DOHH2 (cell line): ENCODE data around the gene OBSCN.
"Not testable (repeated sequence)": the region's sequence is repeated elsewhere in the genome, so short reads cannot be mapped to it uniquely, and the experiment has no call there.

Source experiments
- H3F3A ChIP-seq: fragments of 200-600 bp; sonication (generic), shearing (Covaris generic); 2 replicates; pipeline ENCODE4 v1.6.0; 2016; ENCODE audit warnings: antibody characterized with exemption, mild to moderate bottlenecking; ENCODE audit not compliant: control insufficient read depth, insufficient read depth
- H3K27ac ChIP-seq: fragments of 200-600 bp; sonication (generic); 2 replicates; pipeline ENCODE4 v1.5.1; 2014; ENCODE audit warnings: low read depth, mild to moderate bottlenecking, low read length, moderate library complexity
- H3K27me3 ChIP-seq: fragments of 200-600 bp; sonication (generic); 2 replicates; pipeline ENCODE4 v1.6.1; 2014; ENCODE audit warnings: mild to moderate bottlenecking, low read length, mixed read lengths; ENCODE audit not compliant: control insufficient read depth
- H3K36me3 ChIP-seq: fragments of 200-600 bp; sonication (generic); 2 replicates; pipeline ENCODE4 v1.6.1; 2014; ENCODE audit warnings: mild to moderate bottlenecking, low read length, moderate library complexity, mixed read lengths; ENCODE audit not compliant: control insufficient read depth
- H3K4me1 ChIP-seq: fragments of 200-600 bp; sonication (generic); 2 replicates; pipeline ENCODE4 v1.6.1; 2014; ENCODE audit warnings: mild to moderate bottlenecking, low read length, mixed read lengths; ENCODE audit not compliant: control insufficient read depth
- H3K4me2 ChIP-seq: fragments of 200-600 bp; sonication (generic); 2 replicates; pipeline ENCODE4 v1.6.0; 2014; ENCODE audit warnings: mild to moderate bottlenecking, low read length, moderate library complexity
- H3K4me3 ChIP-seq: fragments of 200-600 bp; sonication (generic); 2 replicates; pipeline ENCODE4 v1.5.1; 2014; ENCODE audit warnings: mild to moderate bottlenecking, low read length, mixed read lengths
- H3K79me2 ChIP-seq: fragments of 200-600 bp; sonication (generic); 2 replicates; pipeline ENCODE4 v1.6.1; 2014; ENCODE audit warnings: mild to moderate bottlenecking, low read length, mixed read lengths; ENCODE audit not compliant: control insufficient read depth
- H3K9me2 ChIP-seq: fragments of 200-600 bp; sonication (generic); replicated peaks from 2 replicates; pipeline ENCODE4 v1.6.1; 2014; ENCODE audit warnings: mild to moderate bottlenecking, low read length, mixed read lengths; ENCODE audit not compliant: control insufficient read depth
- H3K9me3 ChIP-seq: fragments of 200-600 bp; sonication (generic); 2 replicates; pipeline ENCODE4 v1.6.1; 2014; ENCODE audit warnings: antibody characterized with exemption, low read length, mixed read lengths; ENCODE audit not compliant: control insufficient read depth, insufficient read depth
- H4K20me1 ChIP-seq: fragments of 200-600 bp; sonication (generic); 2 replicates; pipeline ENCODE4 v1.6.0; 2014; ENCODE audit warnings: low read depth, mild to moderate bottlenecking, antibody characterized with exemption, low read length, moderate library complexity; ENCODE audit not compliant: control insufficient read depth, insufficient read depth
- CTCF ChIP-seq: fragments of 200-600 bp; sonication (generic); IDR thresholded peaks from one replicate; pipeline ENCODE4 v1.5.1; 2014; ENCODE audit warnings: antibody characterized with exemption, mild to moderate bottlenecking, low read depth, low read length; ENCODE audit not compliant: poor library complexity, severe bottlenecking
- EZH2phosphoT487 ChIP-seq: fragments of 200-600 bp; sonication (generic); IDR thresholded peaks from 2 replicates; pipeline ENCODE4 v1.6.1; 2017; ENCODE audit warnings: borderline replicate concordance, mild to moderate bottlenecking, antibody characterized with exemption, low read length, moderate library complexity, mixed read lengths

The OBSCN gene

GRCh38 chr1:228241259-228241658 lies 33.4 kb downstream of the OBSCN start:
- Histone ChIP-seq H3K4me1 (no peaks in the 10 kb centered on the region), H3K9me2 (no peaks in the 10 kb centered on the region), H4K20me1 (no peaks in the 10 kb centered on the region), H3K27me3 (peaks cover 4% of the 10 kb centered on the region; the same call in 1 of the 2 replicates), H3K27ac (no peak overlapping the region), H3K79me2 (no peaks in the 10 kb centered on the region), H3F3A (no peaks in the 10 kb centered on the region), H3K9me3 (peaks cover 20% of the 10 kb centered on the region), H3K4me2 (no peak overlapping the region), H3K4me3 (no peak overlapping the region), H3K36me3 (no peaks in the 10 kb centered on the region)
- no peak for TF ChIP-seq CTCF
- no peak for TF ChIP-seq EZH2phosphoT487

- no peak overlapping the region for H3K4me3 ChIP-seq
- no peak overlapping the region for H3K4me2 ChIP-seq
- no peak for TF ChIP-seq CTCF
- no peak for TF ChIP-seq EZH2phosphoT487
- H3F3A ChIP-seq: no peaks in the 10 kb centered on the region
- H3K4me1 ChIP-seq: no peaks in the 10 kb centered on the region
- no peaks in the 10 kb centered on the region for H3K36me3 ChIP-seq
- H3K27me3 ChIP-seq: no peaks in the 10 kb centered on the region
- H3K9me2 ChIP-seq: no peaks in the 10 kb centered on the region
- no peaks in the 10 kb centered on the region for H4K20me1 ChIP-seq
- H3K9me3 ChIP-seq: peaks cover 20% of the 10 kb centered on the region
- no peak overlapping the region for H3K27ac ChIP-seq
- H3K79me2 ChIP-seq: no peaks in the 10 kb centered on the region
Observed at GRCh38 chr1:228242409-228242808, 34.6 kb downstream of the OBSCN start.

- Histone ChIP-seq H3K9me3 (peaks cover 20% of the 10 kb centered on the region), H4K20me1 (no peaks in the 10 kb centered on the region), H3K4me1 (no peaks in the 10 kb centered on the region), H3K4me3 (no peak overlapping the region), H3F3A (no peaks in the 10 kb centered on the region), H3K4me2 (no peak overlapping the region), H3K27ac (no peak overlapping the region), H3K79me2 (no peaks in the 10 kb centered on the region), H3K36me3 (no peaks in the 10 kb centered on the region), H3K9me2 (no peaks in the 10 kb centered on the region), H3K27me3 (no peaks in the 10 kb centered on the region)
- TF ChIP-seq CTCF (no peak), EZH2phosphoT487 (no peak)
Observed at GRCh38 chr1:228243093-228243492, 35.2 kb downstream of the OBSCN start.

DNA sequence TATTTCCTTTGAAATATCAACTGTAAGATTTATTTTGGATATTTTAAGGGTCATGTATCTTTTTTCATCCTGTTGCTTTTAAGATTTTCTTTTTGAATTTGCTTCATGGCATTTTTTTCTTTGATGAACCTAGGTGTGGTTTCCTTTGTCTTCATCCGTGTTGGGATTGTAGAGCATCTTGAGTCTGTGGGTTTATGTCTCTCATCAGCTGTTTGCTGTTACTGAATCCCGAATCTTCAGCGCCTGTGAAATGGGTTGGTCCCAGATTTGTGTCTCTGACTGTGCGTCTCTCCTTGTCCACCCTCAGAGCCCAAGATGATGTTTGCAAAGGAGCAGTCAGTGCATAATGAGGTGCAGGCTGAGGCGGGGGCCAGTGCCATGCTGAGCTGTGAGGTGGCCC lies 36.1 kb downstream of the OBSCN start:
- H3F3A ChIP-seq, H3K4me2 ChIP-seq, H4K20me1 ChIP-seq, H3K4me1 ChIP-seq, H3K36me3 ChIP-seq, H3K4me3 ChIP-seq, H3K9me2 ChIP-seq, H3K27me3 ChIP-seq, H3K27ac ChIP-seq, H3K79me2 ChIP-seq: not testable (repeated sequence)
- peaks cover 20% of the 10 kb centered on the region for H3K9me3 ChIP-seq
